22Rv1 (cell line): Measurements from ENCODE around the gene SEC16A.

Experiments
- H3K27ac ChIP-seq: fragments of 450-650 bp; 2 replicates; pipeline ENCODE4 v1.5.1; 2017
- ZFX ChIP-seq: fragments of 450-650 bp; IDR thresholded peaks from 2 replicates; pipeline ENCODE4 v1.6.1; 2017; ENCODE audit warnings: antibody characterized with exemption, borderline replicate concordance
- TF ChIP-seq, protein P1 (sequence below): fragments of 450-650 bp; IDR thresholded peaks from 2 replicates; pipeline ENCODE4 v1.5.1; 2017; ENCODE audit warnings: mild to moderate bottlenecking

SEC16A gene

DNA sequence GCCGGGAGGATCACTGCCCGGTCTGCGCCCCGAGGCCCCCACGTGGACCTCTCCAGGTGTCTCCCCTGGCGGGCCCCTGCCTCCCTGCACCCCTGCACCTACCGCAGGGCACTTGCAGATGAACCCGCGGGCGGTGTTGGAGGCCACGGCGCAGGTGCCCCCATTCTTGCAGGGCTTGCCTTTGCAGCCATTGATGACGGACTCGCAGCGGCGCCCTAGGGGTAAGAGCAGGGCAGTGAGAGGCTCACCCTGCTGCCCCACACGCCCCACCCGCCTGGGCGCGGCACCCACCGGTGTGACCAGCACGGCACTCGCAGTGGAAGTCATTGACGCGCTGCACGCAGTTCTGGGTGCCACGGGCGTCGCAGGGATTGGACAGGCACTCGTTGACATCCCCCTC lies 23.6 kb upstream of the SEC16A start:
- no peak overlapping the region for H3K27ac ChIP-seq
- TF ChIP-seq, protein P1, sequence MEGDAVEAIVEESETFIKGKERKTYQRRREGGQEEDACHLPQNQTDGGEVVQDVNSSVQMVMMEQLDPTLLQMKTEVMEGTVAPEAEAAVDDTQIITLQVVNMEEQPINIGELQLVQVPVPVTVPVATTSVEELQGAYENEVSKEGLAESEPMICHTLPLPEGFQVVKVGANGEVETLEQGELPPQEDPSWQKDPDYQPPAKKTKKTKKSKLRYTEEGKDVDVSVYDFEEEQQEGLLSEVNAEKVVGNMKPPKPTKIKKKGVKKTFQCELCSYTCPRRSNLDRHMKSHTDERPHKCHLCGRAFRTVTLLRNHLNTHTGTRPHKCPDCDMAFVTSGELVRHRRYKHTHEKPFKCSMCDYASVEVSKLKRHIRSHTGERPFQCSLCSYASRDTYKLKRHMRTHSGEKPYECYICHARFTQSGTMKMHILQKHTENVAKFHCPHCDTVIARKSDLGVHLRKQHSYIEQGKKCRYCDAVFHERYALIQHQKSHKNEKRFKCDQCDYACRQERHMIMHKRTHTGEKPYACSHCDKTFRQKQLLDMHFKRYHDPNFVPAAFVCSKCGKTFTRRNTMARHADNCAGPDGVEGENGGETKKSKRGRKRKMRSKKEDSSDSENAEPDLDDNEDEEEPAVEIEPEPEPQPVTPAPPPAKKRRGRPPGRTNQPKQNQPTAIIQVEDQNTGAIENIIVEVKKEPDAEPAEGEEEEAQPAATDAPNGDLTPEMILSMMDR, result no peak
- TF ChIP-seq ZFX, result no peak

DNA sequence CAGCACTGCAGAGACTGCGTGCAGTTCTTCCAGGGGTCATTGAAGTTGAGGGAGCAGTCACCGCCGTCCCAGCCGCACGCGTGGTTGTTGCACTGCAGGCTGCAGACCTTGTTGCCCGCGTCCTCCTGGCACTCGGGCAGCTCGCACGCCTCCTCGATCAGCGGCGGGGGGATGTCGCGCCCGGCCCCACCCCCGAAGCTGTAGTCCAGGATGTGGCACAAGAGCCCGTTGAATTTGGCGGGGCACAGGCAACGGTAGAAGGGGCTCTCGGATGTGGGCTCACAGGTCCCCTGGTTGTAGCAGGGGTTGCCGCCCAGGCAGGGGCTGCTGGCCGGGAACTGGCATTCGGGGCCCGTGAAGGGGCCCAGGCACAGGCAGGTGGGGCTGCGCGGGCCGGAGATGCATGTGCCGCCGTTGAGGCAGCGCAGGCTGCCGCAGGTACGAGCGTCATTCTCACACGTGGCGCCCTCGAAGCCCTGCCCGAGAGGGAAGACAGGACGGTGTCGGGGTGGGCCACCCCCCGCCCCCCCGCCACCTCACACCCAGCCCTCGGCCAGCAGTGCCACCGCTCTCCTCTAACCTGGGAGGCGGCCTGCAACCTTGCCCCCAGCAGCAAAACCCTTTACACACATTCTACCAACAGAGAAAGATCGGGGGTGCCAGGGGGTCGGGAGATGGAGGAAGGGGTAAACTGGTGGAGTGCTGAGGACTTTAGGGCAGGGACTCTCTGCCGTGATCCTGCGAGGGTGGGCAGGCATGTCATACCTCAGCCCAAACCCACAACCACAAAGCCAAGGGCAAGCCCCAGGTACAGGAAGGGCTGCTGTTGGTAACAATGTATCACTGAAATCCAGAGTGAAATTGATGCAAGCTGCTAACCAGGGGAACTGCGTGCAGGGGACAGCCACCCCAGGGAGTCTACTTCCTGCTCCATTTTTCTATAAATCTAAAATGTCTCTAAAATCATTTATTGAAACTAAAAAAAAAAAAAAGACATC lies 22.9 kb upstream of the SEC16A start:
- no peak for TF ChIP-seq ZFX
- TF ChIP-seq, protein P1, result no peak
- no peak overlapping the region for H3K27ac ChIP-seq

DNA sequence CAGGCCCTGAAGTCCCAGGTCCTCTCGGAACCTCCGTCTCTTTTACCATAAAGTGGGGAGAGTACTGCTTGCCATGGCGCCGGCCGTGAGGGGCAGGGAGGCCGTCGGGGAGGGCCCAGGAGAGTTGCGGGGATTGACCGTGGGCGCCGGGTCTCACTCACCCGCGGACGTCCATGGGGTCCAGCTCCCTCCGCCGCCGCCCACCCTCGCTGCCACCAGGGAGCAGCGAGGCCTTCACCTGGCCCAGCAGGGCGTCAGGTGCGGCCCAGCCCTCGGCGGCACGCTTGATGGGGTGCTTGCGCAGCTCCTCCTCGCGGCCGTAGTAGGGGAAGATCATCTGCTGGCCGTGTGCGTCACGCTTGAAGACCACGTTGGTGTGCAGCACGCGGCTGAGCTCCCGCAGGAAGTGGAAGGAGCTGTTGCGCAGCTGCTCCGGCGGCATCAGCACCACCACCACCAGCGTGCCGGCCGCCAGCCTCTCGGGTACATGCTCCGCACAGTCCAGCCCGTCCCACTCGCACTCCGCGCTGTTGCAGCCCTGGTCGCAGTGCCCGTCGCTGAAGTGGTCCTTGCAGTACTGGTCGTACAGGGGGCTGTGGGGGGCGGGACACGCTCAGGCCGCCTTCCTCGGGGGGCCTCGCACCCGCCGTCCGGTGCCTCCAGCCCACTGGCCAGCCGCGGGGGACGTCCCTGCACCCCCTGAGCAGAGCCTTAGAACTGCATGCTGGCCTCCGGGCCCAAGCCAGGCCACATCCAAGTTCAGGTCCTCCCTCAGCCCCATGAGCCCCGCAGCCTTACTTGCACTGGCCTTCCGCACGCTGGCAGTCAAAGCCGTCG lies 21.9 kb upstream of the SEC16A start:
- H3K27ac ChIP-seq, result no peak overlapping the region

DNA sequence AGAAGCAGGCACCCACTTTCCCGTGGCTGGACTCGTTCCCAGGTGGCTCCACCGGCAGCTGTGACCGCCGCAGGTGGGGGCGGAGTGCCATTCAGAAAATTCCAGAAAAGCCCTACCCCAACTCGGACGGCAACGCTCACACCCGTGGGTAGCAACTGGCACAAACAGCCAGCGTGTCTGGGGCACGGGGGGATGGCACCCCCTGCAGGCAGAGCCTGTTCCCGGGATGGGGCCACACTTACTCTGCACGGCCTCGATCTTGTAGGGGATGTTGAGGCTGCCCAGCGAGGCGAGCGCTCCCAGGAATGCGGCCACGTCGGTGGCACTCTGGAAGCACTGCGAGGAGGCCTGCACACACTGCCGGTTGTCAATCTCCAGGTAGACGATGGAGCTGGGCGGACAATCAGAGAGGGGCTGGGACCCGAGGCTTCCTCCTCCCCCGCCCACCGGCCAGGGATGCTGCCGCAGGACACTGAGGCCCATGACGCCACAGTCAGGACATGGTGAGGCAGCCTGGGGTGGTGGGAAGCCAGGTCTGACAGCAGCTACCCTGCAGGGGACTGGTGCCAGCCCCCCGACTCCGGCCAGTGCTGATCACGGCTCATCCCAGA lies 20.2 kb upstream of the SEC16A start:
- no peak overlapping the region for H3K27ac ChIP-seq
- TF ChIP-seq, protein P1, result no peak
- TF ChIP-seq ZFX, result no peak

More for the DNA sequence above, 21.9 kb upstream of the SEC16A start:
- TF ChIP-seq, protein P1, result no peak
- no peak for TF ChIP-seq ZFX

DNA sequence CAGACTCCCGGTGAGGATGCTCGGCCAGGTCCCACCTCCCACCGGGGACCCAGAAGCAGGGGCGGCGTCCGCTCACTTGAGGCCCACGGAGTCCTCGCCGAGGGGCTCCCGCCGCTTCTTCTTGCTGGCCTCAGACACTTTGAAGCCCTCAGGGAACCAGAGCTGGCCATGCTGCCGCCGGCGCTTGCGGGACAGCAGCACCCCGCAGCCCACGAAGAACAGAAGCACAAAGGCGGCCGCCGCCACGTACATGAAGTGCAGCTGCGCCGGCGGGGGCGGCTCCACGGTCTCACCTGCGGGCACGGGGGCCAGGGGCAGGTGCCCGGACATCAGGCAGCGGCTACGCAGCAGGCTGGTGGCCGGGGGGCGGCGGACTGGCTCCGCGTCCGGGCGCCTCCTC lies 19.4 kb upstream of the SEC16A start:
- no peak overlapping the region for H3K27ac ChIP-seq
- TF ChIP-seq ZFX, result no peak
- TF ChIP-seq, protein P1, result no peak

DNA sequence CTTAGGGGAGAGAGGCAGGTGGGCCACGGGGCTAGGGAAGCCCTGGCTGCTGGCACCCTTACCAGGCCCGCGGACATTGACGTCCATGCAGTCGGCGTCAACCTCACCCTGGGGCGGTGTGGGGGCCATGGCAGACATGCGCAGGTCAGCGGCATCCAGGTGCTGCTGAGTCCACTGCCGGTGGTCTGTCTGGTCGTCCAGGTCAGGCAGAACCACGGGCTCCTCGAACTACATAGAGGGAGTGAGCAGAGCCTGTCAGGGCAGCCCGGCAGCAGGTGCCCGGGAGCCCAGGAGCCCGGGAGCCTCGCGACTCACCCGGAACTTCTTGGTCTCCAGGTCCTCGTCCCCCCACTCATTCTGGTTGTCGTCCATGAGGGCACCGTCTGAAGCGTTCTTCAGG lies 18.8 kb upstream of the SEC16A start:
- TF ChIP-seq, protein P1, result no peak
- TF ChIP-seq ZFX, result no peak

More for the DNA sequence above, 18.8 kb upstream of the SEC16A start:
- no peak overlapping the region for H3K27ac ChIP-seq
